ENCODE results near the gene ATP1B4.

DNA sequence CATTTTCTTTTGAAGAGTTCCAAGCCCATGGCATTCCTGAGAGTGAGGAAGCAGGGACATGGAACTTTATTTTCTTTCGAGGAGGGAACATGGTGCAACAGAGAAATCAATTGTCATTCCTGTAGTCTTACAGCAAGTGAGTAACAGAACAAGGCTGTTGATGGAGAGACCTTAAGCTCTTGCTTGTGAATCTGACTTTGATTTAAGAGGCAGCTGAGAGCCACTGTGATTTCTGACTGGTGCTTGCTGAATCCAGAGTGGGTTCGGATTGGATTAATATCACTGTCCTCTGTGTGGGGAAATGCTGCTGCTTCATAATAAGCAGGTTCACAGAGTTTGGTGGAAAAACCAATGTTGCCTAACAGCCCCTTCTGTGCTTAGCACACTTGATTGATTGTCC is 4.7 kb upstream of the ATP1B4 start:
- TF ChIP-seq CTCF (IDR thresholded peaks at IDR 0.05) (no peak), ZFX (IDR thresholded peaks at IDR 0.05; ENCODE audit: borderline replicate concordance) (no peak)
